ENCODE measurements around the gene RGS7BP. TPM values are rescaled to one million over a fixed set of nuclear protein-coding genes. Genes with fewer than 3 reads are reported as not detected.
"Not testable (repeated sequence)": the region's sequence is repeated elsewhere in the genome, so short reads cannot be mapped to it uniquely, and the experiment has no call there.

The RGS7BP gene
- total RNA-seq, 1 donor from 2014 or later: not detected

DNA sequence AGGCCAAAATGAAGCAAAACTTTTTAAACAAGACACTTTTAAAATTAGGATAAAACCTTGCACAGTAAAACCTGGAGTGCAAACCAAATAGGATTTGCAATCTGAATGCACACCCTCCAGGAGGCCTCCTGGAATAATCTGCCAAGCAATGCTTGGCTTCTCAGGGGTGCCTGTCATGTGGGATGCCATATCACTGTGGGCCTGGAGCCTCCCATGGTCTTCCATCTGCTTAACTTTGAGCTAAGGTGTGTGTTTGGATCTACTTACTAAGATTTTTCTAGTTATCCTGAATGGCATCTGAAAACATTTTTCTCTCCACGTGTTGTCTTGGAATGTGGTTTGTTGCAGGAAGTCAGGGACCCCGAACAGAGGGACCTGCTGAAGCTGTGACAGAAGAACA lies 52.1 kb downstream of the RGS7BP start:
- no peak for DNase-seq (ENCODE audit: low read depth)

DNA sequence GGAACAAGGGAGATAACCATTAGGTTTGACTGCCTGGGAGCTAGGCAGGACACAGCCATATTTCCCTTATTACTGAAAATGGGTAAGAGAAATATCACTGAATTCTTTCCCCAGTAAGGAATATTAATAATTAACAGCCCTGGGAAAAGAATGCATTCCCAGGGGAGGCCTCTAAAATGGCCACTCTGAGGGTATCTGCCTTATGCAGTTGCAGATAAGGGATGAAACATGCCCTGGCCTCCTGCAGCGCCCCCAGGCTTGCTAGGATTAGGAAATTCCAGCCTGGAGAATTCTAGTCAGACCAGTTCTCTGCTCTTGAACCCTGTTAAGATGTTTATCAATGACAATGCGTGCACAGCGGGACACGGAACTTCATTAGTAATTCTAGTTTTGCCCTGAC lies 52.8 kb downstream of the RGS7BP start:
- not testable (repeated sequence) for DNase-seq (ENCODE audit: low read depth)

DNA sequence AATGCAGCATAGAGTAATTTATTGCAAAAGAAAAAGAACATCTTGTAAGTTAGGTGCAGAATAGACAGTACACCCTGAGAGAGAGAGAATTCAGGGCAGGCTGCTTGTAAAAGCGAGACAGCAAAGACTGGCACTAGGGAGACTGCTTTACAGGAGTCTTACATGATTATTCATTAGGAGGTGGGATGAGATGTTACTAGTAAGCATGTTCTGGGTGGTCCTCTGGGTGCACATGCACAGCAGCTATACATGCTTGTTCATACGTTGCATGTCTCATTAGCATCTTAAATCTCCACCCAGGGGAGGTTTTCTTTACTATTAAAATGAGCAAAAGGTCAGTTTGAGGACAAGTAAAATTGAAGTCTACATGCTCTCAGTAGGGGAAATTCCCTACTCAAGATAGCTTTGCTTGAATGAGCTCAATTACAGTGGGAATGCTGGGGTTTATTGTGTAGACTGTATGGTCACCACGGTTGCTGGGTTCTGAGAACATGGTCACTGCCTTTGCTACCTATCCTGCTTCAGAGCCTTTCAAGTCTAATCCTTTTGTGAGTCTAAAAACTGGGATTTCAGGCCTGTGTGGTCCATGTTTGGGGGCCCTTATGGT lies 60.6 kb downstream of the RGS7BP start:
- DNase-seq (ENCODE audit: low read depth): no peak

DNA sequence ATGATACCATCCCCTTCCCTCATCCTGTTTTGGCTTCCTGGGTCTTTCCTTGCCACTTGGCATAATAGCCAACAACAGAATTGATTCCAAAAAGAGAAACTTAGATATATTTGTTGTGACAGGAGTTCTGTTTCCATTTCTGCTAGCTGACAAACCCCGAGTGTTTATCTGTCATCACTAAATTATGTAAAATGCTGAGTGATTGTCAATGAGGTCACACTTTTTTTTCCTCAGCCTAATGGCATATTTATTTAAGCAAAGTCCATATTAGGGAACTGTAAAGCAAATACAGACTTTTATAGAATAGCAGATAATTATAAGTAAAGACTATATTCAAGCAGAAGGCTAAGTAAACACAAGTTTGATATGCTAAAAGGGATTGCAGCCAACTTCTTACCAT lies 64.0 kb downstream of the RGS7BP start:
- no peak for DNase-seq (ENCODE audit: low read depth)

DNA sequence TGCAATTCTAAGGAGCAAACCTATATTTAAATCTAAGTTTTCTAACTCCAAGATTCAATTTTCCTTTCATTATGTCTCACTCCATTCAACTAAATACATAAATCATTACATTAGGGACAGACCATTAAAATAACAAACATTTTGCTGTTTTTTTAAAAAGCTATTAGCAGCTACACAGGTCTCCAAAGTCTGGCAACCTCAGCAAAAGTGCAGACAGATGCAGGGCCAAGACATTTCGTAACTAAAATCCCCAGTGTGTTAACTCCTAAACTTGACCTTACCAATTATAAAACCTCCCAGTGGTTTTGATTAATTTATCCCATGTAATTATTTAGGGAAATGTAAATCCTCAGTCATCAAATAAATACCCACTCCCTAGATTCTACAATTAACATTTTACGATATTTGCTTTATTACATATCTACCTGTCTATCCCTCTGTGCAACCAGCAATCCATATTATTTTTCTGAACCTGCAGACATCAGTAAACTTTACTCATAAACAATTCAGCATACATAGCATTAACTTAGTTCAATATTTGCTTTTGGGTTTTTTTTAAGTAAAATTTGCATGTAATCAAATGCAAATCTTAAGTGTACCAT lies 64.7 kb downstream of the RGS7BP start:
- DNase-seq (ENCODE audit: low read depth): no peak

DNA sequence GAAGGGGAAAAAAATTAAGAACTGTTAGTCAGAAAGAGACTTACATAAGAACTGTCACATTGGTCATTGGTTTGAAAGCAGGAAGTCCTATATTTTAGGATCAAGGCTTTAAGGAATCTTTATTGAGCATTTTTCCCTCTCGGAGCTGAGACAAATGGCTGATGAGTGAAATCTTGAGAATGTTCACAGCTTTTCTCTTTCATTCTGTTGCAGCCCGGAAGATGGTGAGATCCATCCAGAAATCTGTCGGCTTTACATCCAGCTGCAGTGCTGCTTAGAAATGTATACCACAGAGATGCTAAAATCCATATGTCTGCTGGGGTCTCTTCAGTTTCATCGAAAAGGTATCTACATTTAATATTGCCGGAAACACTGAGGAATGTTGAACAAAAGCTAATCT lies 69.7 kb downstream of the RGS7BP start:
- DNase-seq (ENCODE audit: low read depth): no peak

DNA sequence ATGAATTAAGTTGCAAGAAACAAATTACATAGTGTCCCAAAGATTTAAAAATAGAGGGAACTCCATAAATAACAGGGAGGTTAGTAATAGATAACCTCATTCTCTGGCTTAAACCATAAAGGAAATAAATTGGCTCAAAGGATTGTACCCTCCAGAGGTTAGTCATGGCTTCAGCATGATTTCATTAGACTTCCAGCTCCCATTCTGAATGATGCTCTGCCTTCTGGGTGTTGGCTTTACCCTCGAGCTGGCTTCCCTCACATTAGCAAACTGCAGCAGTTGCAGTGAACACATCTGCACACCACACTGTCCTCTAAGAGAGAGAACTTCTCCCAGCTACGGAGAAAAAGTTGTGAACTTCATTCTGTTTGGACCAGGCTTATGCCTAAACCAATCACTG lies 70.4 kb downstream of the RGS7BP start:
- DNase-seq (ENCODE audit: low read depth): no peak

DNA sequence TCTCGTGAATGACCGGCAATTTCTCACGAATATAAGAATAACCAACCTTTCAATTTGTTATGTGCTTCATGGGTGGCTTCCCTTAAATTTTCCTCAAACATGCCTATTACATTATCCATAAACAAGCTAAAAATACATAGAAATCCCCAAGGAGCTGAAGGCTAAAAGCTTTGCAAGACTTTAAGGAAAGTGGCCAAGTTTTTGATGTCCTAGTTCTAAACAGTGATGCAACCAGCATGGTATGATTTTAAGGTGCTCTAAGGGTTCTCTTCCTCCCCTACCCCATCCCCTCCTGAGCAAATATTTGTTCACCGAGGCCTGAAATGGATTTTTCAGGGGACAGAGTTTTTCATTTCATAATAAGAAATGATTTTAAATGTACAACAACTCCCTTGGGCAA lies 79.8 kb downstream of the RGS7BP start:
- DNase-seq (ENCODE audit: low read depth): no peak

DNA sequence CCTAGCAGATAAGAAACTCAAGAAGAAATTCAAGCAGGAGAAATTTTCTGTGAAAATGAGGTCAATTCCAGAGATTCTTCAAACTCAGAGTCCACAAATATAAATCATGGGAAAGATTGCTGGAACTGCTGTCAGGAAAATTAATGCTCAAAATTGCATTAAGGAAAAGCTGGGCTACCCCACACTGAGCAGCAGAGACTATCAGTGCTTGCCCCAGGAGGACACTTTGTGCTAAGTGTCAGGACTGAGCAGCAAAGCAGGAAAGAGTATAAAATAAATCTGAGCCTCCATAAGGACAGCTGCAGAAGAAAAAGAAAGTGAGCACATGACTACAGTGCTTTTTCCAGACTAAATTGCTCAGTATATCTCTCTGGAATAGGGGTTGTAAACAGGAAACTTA lies 81.6 kb downstream of the RGS7BP start:
- no peak for DNase-seq (ENCODE audit: low read depth)

DNA sequence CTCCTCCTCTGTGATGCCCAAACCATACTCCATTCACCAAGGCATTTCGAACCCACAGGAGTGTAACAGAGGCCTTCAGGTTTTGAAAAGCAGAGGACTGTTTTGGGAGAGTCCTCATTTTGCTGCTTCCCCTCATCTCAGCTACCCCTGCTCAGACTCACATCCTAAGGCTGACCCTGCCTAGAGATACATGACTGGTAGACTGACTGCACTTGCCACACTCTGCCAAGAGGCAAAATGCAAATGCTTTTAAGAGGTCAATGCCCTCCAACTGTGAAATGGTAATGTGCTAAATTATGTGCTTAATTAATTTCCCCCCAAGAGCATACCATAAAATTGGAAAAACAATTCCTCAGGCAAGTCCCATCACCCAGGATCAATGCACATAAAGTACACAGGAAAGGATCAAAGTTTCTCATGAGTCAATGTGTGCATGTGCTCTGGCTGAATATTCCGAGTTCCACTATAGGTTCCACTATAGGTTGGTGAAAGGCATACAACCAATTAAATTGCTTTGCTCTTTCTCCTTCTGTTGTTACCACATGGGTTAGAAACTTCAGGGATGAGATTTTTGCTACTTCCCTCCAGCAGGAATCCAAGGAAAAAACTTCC lies 87.0 kb downstream of the RGS7BP start:
- no peak for DNase-seq (ENCODE audit: low read depth)

DNA sequence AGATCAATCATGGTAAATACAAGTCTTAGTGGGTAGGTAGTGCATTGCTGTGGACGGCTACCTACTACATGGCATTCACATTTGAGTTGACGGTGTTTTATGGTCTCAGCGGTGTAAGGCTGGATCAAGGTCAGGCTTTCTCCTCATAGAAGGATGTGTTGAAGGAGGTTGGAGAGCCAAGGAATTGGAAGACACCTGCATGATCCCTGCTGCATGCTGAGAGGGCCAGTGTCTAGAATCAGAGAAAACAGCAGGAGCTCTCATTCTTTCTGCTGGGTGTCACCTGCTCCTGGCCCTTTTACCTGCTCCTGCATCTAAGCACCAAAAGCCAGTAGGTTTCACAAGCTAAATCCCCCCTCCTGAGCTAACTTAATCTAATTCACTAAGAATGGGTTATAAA lies 88.2 kb downstream of the RGS7BP start:
- no peak for DNase-seq (ENCODE audit: low read depth)

DNA sequence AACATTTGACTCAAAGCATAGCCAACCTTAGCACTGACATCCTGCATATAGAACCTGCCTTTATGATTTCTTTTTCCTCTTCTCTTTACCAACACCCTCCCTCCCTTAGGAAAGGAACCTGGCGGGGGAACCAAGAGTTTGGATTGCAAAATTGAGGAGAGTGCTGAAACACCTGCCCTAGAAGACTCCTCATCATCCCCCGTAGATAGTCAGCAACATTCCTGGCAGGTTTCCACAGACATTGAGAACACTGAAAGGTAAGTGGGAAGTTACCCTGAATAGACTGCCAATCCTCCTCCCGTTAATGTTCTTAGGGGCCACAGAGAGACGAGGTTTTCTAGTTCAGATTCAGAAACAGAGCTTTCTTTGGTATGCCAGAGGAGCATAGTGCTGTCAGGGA lies 88.8 kb downstream of the RGS7BP start:
- DNase-seq (ENCODE audit: low read depth): no peak

DNA sequence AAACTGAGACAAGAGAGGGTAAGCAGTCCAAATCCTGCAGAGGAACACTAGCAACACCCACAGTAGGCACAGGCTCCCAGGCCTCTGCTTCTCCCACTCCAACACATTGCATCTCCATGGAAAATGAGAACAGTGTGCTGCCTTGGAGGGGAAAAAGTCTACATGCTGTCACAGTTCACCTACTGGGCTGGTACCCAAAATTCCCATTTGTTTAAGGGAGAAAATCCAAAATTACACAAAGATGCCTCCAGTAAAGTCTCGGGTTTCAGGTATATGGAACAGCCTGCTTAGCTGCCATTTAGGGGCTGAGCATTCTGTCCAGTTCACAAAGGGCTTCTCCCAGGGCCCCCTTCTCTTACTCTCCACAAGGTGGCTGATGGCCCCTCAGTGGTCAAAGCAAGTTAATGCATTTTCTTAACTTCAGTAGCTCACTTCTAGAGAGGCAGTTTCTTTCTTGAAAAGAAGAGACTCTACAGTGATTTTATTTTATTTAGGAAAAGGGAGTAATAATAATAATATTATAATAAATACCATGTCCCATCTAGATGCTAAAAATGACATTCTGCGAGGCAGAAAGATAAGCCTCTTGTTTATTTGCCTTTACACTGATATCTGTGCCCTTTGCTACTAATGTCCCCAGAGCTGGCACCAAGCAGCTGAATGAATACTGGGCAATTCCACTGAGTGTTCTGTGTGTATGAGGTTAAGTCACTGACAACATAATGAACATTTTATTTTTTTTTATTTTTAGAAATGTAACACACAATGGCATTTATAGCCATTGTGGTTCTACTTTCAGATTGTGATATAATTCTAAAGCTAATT lies 89.4 kb downstream of the RGS7BP start:
- DNase-seq (ENCODE audit: low read depth): no peak

DNA sequence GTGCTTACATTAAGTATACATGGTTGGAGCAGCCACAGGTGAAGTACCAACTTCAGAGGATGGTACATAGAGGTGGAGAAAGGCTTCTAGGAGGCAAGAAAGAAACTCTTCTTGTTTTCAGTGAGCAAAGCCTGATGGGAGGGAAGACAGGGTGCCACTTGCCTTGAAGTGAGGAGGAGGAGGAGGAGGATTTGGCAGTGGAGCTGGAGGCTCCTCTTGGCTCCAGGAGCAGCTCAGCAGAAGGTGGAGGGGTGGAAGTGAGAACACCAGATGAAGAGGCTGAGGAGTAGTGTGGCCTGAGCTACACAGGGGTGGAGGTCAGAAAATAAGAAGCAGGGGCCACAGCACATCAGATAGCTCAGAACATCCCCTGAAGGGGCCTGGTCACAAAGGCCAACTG lies 93.4 kb downstream of the RGS7BP start:
- no peak for DNase-seq (ENCODE audit: low read depth)

DNA sequence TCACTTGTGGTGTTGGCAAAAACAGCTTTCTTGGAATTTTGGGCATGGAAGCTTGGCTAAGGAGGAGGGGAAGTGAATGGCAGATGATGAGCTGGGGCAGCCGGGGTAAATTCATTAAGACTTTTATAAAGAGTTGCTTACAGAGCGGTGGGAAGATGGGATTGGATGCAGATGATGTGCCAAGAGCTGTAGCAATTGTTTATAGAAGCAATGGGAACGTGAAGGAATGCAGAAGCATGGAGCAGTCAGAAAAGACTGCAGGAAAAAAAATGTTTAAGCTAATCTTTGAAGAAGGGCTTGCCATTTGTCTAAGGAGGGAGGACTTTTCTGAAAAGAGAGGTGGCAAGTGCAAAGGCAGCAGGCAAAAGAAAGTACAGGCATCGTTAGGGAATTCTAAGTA lies 97.9 kb downstream of the RGS7BP start:
- no peak for DNase-seq (ENCODE audit: low read depth)

DNA sequence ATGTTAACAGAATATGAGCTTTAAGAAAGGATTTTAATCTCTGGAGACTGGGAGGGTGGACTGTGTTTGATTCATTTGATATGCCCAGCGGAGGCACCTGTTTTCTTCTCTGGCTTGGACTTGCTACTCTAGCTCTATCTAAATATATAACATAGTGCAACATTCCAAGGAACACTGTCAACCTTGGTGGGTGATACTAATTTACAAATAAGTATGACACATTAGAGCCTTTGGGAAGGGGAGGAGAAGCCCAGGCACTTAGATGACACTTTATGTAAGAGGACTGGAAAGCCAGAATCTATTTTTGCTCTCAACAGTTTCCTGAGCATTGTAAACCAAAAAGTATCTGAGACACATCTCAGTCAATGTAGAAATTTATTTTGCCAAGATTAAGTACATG lies 101.1 kb downstream of the RGS7BP start:
- no peak for DNase-seq (ENCODE audit: low read depth)

DNA sequence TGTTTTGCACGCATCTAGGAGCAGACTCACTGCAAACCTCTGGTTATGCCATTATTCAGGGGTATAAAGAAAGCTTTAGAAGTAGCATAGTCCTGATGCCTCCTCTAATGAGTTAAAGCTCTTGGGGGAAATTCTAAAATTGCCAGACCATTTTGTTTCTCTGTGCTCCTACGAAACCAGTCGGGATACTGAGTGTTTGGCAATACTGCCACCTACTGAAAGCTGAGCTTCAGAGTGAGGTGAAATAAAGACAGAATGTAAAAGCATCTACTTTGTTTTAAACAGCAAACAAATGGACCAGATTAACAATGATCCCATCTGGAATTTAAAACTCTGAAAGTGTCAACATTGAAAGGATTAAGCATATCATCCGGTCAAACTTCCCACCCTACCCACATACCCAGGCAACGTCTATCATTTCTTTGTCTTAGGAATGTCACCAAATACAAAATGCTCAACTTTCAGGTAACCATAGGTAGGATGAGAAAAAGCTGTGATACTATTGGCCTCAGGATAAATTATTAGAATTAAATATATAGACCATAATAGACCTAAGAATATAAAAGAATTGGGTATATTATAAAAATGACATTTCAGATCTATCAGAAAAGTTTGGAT lies 106.6 kb downstream of the RGS7BP start:
- DNase-seq (ENCODE audit: low read depth): peak; percentile 78

DNA sequence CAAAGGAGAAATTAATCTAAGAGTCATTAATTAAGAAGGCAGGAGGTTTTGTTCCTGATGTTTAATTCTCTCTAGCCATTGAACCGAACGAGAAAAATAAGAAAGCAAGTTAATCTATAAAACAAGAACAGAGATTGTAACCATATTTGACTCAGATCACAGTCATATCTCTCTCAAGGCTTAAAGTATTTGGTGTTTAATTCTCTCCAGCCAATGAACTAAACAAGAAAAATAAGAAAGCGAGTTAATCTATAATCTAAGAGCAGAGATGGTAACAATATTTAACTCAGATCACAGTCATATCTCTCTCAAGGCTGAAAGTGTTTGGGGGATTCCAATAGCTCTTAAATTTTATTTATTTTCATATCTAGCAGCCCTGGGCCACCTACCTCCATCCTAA lies 110.1 kb downstream of the RGS7BP start:
- no peak for DNase-seq (ENCODE audit: low read depth)

DNA sequence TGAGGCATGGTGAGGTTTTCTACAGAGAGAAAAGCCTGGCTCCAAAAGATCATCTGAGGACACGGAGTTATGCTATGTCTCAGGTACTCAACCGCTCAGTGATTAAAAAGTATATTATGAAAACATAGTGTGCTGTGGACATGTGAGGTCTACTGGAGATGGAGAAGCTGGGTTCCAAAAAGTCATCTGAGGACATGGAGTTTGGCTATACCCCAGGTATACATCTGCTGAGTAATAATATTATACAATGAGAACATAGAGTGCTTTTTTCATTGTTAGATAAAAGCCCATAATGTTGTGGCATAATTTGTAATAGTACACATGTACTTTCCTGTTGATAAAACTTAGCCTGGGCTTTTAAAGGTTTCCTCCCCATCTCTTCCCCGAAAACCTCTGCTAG lies 113.8 kb downstream of the RGS7BP start:
- no peak for DNase-seq (ENCODE audit: low read depth)

DNA sequence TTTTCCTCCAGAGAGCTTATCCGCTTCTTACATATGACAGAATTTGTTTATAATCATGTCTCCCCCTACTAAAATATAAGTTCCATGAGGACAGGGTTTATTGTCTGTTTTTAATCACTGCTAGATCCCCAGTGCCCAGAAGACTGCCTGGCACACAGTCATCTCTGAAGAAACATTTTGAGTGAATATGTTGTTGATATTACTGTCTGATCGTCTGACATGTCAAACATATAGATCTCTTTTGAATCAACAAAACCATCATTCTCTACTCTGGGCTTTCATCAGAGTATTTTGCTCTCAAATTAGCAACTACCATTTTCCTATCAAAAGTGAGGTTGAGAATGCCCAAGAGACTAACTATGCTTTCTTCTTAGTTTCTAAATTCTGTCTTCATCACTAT lies 117.2 kb downstream of the RGS7BP start:
- DNase-seq (ENCODE audit: low read depth): no peak

DNA sequence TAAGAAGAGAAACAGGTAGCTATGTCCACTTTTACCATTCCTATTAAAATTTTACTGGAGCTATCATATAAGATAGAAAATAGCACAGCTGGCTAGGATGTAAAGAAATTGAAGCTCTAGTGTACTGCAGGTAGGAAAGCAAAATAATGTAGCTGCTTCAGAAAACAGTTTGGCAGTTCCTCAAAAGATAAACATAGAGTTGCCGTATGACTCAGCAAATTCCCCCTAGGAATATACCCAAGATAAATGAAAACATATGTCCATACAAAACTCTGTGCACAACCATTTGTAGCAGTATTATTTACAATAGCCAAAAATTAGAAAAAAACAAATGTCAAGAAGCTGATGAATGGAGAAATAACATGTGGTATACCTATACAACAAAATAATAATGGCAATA lies 119.9 kb downstream of the RGS7BP start:
- no peak for DNase-seq (ENCODE audit: low read depth)

DNA sequence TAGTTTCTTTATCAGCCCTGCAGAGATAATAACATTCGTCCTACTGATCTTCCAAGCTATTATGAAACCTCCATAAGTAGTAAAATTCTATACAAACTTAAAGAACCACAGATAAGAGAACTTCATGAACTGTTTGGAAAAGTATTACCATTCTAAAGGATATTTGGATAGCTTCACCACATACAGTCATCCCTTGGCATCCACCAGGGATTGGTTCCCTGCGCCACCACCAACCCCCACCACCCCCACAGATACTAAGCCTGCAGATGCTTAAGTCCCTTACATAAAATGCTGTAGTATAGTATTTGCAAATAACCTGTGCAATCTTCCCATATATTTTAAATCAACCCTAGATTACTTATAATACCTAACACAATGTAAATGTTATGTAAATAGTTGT lies 123.1 kb downstream of the RGS7BP start:
- no peak for DNase-seq (ENCODE audit: low read depth)
